GM19438 (cell line): ENCODE results near the gene ATP2B3.

ENCODE experiments used
- ATAC-seq: cut with Tn5 transposase; IDR thresholded peaks from one replicate; pipeline ENCODE4 v1.9.1; 2021; ENCODE audit warnings: low read depth; ENCODE audit not compliant: unreplicated experiment

ATP2B3 gene

DNA sequence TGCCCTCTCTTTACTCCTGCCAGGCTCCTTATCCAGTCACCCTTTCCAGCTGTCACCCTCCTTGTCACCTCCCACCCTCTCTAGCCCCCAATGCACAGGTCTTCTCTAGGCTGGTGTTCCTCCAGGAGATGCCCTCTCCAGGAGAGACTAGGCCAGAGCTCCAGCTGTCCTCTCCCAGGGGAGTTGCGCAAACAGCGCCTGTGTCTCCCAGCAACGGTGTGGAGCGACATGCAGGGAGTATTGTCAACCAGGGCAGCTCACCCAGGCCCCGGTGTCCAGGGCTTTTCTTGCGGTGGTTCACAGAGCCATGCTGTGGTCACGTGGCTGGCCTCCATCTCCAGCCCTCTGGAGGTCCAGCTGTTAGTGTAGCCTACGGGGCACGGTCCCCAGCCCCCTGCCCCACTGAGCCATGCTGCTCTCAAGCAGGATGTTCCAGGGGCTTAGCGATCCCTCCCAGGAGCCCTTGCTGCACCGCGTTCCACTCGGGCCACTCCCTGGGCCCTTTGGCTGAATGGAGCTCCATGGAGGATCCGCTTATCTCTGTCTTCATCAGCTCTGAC lies 46.7 kb downstream of the ATP2B3 start:
- no peak for ATAC-seq

DNA sequence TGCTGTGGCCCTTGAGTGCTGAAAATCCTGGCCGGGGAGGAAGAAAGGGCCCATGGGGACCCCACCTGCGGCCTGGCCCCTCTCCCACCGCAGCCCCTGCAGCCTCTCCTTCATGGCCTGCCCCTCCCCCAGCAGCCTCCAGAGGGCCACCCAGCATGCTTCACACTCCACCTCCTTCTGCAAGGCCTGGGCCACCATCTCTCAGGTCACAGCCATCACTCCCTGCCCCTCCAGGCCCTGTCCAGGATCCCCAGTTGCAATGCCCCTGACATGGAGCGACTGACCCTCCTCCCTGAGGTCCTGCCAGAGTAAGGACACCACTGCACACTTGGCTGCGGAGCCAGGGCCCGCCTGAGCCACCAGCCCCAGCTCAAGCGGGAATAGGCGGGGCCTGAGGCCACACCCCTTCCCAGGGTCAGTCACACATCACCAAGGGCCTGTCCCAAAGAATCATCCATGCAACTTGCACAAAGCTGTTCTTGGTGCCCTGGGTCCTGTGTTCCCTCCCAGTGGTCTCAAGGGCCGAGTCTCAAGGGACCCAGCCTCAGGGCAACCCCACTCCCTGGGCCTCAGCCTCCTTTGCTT lies 48.6 kb downstream of the ATP2B3 start:
- ATAC-seq: no peak

DNA sequence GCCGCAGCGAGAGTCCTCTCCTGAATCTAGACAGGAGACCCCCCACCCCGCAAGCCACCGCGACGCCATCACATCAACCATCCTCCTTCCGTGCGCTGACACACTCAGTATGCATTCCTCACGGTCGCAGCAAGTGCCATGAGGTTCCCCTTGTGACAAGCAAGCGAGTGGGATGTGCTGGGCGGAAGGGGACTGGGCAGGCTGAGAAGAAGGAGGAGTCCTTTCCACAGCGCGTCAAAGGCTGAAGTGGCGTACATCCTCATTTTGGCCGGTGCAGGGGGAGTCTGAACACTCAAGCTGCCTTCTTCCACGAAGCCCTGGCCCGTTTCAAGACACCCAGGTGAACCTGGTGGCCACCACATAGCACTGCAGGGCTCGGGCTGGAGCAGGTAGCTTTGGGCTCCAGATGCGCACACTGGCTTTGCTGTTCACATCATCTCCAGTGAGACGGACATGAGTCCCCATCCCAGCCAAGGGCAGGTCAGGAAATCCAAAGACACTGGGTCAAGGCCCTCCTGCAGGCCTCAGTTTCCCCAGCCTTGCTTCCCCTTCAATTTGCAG lies 51.1 kb downstream of the ATP2B3 start:
- no peak for ATAC-seq

DNA sequence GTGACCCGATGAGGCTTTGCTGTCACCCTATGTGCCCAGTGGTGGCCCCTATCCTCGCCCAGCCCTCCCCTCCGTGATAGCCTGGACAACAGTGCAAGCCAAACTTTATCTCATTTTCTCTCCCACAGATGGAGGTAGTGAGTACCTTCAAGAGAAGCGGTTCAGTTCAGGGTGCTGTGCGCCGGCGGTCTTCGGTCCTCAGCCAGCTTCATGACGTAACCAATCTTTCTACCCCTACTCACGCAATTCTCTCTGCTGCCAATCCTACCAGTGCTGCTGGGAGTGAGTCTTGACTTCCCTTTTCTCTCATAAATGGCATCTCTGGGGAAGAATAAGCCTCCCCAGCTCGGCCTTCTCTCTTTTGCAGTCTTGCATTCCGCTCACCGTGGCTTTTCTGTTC lies 52.0 kb downstream of the ATP2B3 start:
- ATAC-seq: no peak

DNA sequence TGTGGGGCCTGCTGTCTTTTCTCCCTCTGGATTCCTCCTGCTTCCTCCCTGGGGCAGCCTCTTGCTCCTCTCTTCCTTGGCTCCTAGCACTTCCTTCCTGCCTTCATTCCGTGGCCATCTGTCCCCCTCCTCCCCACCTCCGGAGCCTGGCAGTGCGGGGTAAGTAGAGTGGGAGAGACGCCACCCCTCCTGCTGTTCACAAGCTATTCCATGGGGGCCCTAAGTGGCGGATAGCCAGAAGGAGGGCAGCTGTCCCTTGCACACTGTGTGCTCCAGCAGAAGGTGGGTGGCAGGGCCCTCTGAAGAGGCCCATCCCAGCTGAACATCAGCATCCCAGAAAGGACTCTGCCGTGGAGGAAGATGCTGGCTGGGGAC lies 54.1 kb downstream of the ATP2B3 start:
- ATAC-seq: no peak

DNA sequence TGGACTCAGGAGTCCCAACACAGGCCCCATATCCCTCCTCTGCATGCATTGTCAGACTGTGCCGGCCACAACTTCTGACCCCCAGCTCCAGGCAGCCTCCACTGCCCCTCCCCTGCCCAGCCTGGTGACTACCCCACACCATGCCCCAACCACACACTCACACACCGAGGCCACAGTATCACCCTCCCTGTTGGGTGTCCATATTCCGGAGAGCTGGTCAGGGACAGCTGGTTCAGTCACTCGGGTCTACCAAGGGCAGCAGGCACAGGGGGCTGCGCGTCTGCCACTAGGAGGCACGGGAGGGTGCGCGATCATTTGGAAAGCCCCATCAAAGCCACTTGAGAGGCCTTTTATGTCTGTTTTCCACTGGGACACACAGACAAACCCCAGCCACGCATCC lies 55.2 kb downstream of the ATP2B3 start:
- ATAC-seq: no peak

DNA sequence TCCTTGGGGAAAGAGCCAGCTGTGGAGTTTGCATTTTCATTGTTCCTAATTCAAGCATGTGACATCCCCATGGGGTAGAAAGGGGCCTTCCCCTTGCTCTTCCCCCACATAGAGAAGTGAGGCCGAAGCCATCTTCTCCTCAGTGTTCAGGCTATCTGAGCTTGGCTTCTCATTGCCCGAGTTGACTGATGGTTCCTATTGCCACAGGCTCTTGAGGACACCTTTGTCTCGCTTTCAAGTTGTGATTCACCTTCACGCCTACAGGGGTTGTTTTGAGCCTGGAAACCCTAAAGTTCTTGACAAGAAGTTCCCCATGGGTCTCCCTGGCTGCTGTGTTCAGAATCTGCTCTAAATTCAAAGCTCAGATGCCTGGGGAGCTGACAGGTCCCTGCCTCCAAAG lies 56.5 kb downstream of the ATP2B3 start:
- no peak for ATAC-seq

DNA sequence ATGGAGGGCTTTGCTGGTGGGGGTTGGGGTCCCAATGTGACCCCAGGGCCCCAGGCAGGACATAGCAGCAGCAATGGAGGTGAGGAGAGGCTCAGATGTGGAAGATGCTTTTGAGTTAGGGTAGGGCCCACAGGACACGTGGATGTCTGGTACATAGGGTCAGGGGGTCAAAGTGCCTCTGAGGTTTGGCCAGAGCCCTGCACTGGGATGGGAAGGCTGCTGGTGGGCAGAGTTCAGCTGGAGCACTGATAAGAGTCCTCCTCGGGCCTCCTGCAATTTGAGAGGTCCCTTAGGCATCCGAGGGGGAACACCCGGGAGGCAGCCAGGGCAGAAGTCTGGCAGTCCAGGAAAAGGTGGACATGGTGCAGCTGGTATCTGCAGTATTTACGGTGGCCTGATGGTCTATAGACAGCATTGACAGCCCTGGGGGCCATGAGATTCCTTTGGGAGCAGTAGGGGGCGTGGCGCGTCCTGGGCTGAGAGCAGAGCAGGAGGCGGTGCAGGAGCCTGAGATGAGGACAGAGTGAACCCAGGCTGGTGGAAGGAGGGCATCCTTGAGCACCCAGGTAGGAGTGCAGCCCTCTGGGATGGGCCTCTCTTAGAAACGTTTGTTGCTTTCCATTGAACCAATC lies 58.9 kb downstream of the ATP2B3 start:
- ATAC-seq: no peak

DNA sequence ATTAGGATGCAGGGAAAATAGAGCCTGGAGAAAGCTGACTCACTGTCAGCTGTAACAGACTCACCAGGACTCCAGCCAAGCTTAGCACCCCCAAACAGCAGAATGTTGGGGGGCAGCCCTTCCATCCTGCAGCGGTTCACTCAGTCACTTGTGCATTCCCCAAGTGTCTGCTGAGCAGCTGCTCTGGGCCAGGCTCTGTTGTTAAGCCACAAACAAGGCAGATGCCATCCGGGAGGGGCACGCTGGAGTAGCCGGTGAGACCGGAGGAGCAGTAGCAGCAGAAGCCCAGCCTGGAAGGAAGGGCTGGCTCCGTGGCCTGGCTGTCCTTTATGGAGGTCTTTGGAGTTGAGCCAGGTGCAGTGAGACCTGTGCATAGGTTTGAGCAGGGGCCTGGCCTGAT lies 59.5 kb downstream of the ATP2B3 start:
- ATAC-seq: no peak

DNA sequence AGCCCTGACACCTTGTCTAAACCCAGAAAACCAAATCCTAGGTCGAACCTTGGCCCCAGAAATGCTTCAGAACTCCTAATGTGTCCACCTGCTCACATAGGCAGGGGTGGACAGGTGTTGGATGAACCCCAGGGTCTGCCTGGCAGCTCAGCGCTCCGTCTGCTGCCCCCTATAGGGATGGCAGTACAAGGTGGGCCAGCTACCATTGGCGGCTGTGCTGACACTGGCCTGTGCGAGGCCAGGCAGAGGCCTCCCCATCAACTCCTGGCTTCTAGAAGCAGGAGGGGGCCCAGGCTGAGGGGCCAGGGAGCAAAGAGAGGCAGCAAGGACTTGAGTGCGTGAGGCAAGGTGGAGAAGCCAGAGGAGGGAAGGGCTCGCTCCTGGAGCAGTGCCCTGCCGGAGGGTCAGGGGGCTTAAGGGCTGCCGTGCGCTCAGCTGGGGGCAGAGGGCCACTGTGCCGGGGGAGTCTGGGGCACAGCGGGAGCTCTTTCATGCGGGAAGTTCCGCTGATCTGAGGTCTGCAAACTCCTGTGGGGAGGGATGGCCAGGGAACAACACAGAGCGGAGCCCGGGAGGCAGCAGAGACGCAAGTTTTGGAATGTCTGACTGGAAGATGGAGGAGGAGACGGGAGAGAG lies 60.9 kb downstream of the ATP2B3 start:
- ATAC-seq: no peak

DNA sequence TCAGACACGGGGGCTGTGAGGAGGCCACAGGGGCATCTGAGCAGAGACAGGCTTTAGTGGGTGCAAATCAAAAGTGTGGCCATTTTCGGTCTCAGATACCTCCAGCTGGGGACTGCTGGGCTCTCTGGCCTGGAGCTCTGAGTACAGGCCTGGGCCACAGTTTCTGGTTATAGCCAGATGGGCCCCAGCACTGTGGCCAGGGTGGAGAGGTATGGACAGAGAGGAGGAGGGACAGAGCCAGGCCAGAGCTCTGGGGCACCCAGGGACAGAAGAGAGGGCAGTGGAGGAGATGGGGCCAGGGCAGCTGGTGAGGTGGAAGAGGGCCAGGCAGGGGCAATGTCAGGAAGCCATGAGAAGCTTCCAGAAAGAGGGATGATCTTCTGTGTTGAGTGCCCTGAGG lies 61.4 kb downstream of the ATP2B3 start:
- ATAC-seq: no peak

DNA sequence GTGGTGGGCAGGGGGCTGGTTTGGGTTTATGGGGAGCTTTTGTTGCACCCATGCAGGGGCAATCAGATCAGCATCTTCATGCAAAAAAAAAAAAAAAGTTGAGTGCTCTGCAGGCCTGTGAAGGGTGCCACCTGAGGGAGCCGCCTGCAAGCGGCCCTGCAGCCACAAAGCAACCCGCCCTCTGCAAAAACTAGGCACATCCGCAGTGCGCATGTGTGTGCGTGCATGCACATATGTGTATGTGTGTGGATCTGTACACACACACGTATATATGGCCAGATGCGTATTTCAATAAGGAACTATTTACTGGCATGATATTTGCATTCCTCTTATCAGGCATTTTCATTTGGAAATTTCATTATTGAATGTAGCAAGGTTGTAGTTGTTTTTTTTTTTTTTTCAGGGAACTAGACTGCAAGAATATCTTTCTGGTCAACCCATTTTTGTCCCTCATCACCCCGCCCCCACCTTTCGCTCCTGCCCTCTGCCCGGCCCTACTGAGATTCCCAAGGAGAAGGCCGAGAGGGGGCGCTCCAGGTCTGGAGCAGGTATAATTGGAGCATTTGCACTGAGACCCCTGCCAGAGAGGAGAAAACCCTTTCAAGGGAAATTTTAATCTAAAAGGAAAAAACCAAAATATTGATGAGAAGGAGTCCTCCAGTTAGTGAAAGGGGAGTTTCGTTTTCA lies 63.4 kb downstream of the ATP2B3 start:
- no peak for ATAC-seq

DNA sequence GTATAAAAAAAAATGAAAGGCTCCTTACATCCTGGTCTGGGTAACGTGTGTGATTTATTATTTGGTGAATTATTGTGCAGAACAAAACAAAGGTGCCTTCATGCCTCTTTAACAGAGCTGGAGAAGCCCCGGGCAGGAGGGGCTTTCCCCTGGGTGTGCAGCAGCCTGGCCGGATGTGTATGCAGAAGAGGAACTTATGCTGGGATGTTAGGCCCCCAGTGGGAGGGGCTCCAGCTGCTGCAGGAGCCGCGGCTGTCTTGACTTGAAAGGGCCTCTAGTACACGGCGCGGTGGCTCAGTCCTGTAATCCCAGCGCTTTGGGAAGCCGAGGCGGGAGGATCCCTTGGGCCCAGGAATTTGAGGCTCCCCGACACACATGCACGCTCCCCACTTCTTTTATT lies 65.5 kb downstream of the ATP2B3 start:
- peak; percentile 99 for ATAC-seq

DNA sequence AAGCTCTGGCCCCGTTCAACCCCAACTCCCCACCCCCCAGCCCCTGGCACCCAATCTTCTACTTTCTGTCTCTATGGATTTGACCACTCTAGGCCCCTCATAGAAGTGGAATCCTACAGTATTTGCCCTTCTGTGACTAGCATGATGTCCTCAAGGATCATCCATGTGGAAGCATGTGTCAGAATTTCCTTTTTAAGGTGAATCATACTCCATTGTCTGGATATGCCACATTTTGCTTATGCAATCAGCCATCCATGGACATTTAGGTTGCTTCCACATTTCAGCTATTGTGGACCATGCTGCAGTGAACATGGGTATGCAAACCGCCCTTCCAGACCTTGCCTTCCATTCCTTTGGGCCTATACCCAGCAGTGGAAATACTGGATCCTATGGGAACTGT lies 66.0 kb downstream of the ATP2B3 start:
- ATAC-seq: no peak

DNA sequence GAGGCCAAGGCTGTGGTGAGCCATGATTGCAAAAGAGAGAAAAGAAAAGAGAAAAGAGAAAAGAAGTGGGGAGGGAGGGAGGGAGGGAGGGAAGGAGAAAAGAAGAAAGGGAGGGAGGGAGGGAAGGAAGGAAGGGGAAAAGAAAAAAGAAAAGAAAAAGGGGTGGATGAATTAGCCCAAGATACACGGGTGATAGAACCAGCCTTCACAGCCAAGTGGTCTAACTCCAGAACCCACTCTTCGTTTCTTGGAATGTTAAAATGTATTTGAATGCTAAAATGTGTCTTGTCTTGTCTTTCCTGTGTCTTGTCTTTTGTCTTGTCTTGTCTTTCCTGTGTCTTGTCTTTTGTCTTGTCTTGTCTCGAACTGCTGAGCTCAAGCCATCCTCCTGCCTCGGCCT lies 68.4 kb downstream of the ATP2B3 start:
- no peak for ATAC-seq

DNA sequence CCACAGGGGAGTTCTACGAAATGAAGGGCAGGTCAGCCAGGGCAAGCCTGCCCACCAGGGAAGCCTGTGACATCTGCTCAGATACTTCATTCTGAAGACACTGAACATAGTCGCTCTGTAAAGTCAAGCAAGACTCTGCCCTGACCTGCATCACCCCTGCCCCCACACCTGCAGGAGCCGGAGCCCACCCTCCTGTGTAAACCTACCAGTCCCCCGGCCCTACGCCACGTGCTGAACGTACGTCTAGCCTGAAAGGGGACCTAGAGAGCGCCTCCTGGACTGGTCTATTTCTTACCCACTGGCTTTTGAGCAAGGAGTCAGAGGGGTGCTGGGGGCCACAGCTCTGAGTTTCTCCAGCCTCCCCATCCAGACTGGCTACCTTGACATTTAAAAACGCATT lies 69.9 kb downstream of the ATP2B3 start:
- no peak for ATAC-seq

DNA sequence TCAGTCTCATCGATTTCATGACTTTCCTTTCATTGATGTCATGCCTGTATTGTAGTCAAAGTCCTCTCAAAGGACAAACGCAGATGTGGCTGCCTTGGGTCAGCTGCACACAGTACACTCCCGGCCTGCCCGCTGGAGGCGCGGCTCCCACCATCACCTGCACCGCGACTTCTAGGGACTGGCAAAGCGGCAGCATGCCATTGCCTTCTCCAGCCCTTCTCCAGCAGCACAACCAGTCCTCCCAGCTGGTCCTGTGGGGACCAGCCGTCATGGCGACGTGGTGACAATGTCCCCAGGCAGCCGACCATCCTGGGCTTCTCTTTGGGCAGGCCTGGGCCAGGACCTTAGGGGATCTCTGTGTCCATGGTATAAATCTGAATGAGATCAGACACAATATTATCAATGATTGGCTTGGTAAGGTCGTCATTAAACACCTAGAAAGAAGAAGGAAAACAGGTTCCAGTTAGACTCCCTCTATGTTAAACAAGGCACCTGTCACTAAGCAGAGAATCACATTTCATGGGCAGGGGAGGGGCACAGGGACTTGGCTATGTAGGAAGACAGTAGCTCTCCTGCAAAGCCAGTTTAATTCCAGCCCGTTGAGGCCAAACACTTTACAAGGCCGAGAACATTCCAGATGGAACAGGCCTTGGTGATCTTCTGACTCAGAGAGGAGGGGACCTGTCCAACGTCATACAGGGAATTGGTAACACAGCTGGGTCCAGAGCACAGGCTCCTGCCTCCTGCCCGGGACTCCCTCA lies 70.8 kb downstream of the ATP2B3 start:
- no peak for ATAC-seq

DNA sequence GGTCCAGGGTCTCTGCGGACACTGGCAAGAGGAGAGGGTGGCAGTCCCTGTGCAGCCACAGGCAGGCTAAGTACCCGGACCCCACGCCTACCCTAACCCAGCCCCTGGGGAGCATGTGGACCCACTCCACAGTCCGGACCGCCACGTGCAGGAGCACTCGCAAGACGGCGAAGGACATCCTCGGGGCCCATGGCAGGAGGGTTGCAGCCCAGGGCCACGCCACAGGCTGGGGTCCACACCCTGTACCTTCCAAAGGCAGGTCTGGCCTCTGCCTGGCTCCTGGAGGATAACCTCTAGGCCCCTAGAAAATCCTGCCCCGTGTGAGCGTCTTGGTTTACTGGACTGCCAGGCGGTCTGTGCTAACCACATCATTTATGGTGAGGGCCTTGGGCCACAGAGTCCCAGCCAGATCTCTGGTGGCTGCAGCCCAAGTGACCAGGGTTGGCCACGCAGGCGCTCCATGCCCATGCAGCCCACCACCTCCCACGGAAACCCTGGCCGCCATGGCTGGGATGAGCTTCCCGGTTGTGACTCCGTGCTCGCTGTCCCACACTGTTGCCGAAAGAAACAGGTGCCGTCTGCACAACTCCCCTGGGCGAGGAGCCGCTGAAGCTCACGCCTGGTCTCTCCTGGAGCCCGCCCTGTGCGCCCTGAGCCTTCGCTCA lies 71.5 kb downstream of the ATP2B3 start:
- no peak for ATAC-seq

DNA sequence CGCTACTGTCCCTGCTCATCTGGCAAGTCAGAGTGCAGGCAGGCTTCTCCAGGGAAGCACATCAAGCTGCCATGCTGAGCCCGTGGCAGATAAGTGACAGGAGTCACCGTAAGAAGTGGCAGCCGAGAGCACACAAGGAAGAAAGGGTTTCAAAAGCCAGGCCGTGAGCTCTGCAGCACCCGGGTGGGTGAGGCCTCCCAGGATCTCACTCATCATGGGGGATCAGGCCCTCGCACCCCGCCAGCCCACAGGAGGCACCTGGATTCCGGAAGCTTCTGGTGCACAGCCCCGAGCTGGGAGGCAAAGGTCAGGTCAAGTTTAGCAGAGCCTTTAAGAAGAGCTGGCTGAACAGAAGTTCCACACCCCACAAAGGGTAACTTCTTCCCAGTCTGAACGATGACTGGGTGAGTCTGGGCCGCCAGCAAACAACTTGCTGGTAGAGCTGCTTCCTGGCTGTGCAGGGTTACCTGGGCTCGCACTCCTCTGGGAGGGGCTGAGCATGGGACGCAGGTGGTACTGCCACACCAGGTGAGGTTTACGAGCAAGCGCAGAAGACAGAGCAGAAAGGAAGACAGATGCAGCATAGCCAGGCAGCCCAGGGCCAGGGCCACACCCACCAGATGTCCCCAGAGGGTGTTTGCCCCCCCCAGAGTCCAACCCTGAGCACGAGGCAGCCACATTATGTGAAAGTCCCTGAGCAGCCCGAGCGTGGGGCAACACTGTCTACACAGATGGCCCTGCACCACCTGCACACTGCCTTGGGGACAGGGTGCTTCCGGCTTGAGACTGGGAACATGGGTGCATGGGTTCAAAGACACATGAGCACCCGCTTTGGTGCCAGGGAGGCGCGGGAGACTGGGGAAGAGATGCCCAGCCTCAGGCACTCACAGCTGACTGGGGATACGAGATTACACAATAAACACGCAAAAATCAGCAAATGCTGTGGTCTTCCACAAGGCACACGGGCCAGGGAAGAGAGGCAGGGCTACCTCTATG lies 73.8 kb downstream of the ATP2B3 start:
- ATAC-seq: no peak
